ENCODE results near the gene DAB1.

The DAB1 gene

GRCh38 chr1:57116871-57117270 is 307.0 kb downstream of the DAB1 start:
- DNase-seq (ENCODE audit: low read depth): no peak
- H3K4me3 ChIP-seq (ENCODE audit: low read length): no peak overlapping the region
- no peak for TF ChIP-seq CTCF (conservative IDR thresholded peaks at IDR 0.05; ENCODE audit: low read length)

- no peak overlapping the region for H3K4me3 ChIP-seq (ENCODE audit: low read length)
- no peak for TF ChIP-seq CTCF (conservative IDR thresholded peaks at IDR 0.05; ENCODE audit: low read length)
- DNase-seq (ENCODE audit: low read depth): no peak
Observed at GRCh38 chr1:57115030-57115614, 308.7 kb downstream of the DAB1 start.

DNA sequence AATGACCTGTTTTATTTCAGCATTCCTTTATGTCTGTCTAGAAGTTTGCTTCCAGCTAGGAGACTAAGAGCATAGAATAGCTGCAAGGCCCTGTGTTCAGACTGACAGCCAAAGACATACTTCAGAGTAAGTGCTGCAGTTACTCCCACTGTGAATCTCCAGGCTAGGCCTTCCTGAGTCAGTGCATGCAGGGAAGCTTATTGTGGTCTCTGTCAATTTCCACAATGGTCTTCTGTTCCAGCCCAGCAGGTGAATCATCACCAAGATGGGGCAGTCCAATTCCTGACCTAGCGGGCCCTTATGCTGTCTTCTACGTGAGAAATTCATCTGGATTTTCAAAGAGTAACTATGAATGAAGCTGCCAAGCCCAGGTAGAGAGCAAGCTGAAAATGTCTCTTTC is 311.7 kb downstream of the DAB1 start:
- peak; percentile 25 for DNase-seq (ENCODE audit: low read depth)
- no peak overlapping the region for H3K4me3 ChIP-seq (ENCODE audit: low read length)
- no peak for TF ChIP-seq CTCF (conservative IDR thresholded peaks at IDR 0.05; ENCODE audit: low read length)

- TF ChIP-seq CTCF (conservative IDR thresholded peaks at IDR 0.05; ENCODE audit: low read length): no peak
- DNase-seq (ENCODE audit: low read depth): no peak
- no peak overlapping the region for H3K4me3 ChIP-seq (ENCODE audit: low read length)
Observed at GRCh38 chr1:57111175-57111574, 312.7 kb downstream of the DAB1 start.

DNA sequence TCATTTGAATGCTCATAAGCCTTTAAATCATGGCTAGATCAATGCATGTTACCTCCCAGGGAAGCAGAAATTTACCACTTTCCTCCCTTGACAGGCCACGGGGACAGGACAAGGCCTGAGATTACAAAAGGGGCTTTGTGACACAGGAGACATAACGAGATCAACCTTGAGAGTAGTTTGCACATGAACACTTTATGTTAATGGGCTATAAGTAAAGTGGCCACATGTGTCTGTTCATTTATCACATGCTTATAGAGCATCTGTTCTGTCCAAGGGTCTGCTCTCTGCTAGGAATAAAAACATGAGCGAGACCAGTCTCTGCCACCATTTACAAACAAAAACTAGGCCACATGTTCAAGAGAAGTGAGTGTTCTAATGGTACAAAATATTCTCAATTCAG is 314.0 kb downstream of the DAB1 start:
- no peak overlapping the region for H3K4me3 ChIP-seq (ENCODE audit: low read length)
- TF ChIP-seq CTCF (conservative IDR thresholded peaks at IDR 0.05; ENCODE audit: low read length): no peak
- no peak for DNase-seq (ENCODE audit: low read depth)

GRCh38 chr1:57109247-57109646 is 314.6 kb downstream of the DAB1 start:
- DNase-seq (ENCODE audit: low read depth): peak; percentile 65
- no peak for TF ChIP-seq CTCF (conservative IDR thresholded peaks at IDR 0.05; ENCODE audit: low read length)
- no peak overlapping the region for H3K4me3 ChIP-seq (ENCODE audit: low read length)

DNA sequence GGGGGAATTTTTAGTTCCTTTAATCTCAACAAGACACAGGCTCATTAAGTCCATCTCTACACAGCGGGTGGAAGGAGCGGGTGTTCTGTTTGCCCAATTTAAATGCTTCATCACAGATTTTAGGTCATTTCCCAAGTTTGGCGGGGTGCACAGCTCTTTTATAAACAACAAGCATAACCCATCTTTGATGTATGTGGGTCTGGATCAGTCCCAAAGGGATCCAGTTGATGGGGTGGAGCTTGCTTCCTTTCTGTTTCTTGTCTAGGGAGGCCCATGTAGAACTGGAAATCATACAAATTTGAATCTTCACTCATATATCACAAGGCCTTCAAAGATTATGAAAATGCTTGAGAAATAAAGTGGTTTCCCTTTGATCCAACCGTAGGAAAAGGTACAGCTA is 317.6 kb downstream of the DAB1 start:
- TF ChIP-seq CTCF (conservative IDR thresholded peaks at IDR 0.05; ENCODE audit: low read length): no peak
- no peak for DNase-seq (ENCODE audit: low read depth)
- H3K4me3 ChIP-seq (ENCODE audit: low read length): no peak overlapping the region

Data from AG10803 (cell line).